NCI-H748 treated with DMSO at 0.1 percent for 48 hours (cell line): ENCODE measurements around the gene FAM9C.
"Not testable (repeated sequence)": the region's sequence is repeated elsewhere in the genome, so short reads cannot be mapped to it uniquely, and the experiment has no call there.

Source experiments
- DNase-seq: peaks from one replicate; lab custom pipeline; 2025; lab: John Stamatoyannopoulos, UW

Gene FAM9C

DNA sequence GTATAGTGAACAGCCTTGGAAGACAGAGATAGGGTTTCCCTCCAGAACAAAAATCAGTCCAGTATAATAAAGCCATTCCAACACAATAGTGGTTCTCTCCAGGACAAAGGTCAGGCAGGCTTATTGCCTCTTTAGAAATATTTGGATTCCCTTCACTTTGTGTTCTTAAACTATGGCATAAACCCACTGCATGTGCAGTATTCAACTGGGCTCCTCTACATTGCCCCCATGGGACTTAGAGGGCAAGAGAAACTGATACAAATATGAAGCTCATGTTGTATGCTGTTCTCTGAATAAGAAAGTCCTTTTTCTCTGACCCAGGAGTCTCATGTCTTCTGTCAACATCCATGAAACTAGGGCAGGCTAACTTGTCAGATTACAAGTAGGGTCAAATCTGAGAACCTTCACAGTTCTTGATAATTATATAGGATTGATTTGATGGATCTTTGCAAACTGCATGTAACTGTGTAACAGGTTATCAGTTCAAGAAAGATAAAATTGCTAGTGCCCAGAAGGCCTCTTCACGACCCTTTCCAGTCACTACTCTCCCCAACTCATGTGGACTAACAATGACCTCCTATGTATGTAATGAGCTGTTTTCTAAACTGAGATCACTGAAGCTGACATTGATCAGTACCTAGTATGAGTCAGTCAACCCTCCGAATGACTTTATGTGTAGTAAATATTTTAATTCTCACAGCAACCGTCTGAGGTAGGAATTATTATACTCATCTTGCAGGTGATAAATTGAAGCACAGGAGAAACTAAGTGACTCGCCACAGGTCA is 31.9 kb upstream of the FAM9C start:
- no peak for DNase-seq

DNA sequence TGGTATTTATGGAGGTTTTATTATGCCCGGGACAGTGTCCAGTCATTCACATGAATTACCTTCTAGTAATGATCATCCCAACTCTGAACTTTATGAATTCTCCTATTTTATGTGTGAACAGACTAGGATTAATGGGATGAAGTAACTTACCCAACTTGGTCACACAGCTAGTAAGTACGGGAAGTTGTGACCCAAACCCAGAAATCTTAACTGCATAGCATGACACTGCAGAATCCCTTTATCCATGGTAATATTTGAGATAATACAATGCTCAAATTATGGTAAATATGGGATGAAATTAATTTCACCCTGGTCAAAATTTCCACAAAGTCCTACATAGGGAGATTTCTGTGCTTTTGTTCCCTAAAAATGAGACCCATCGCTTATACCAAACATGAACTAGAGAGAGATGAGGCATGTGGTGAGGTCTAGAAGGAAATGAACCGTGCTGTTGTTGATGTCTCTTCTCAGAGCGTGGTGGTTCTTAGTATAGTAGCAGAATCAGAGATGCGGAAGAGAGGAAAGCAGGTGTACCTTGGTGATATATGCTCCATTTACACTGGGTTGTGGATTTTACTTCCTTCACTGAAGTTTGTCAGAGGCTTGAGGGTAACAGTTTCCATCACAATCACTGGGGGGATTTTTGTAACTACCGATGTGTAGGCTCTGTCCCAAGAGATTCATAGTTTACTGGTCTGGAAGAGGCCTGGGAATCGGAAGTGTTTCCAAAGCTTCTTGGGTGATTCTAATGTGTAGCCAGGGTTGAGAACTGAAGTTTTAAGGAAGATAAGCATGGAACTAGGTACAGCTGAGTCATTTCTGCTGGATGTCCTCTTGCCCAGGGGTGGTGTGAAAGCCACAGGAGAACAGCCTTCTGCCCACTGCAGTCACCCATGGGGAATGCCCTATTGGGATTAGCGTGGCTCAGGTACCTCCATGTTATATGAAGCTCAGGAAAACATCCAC is 30.2 kb upstream of the FAM9C start:
- DNase-seq = no peak

DNA sequence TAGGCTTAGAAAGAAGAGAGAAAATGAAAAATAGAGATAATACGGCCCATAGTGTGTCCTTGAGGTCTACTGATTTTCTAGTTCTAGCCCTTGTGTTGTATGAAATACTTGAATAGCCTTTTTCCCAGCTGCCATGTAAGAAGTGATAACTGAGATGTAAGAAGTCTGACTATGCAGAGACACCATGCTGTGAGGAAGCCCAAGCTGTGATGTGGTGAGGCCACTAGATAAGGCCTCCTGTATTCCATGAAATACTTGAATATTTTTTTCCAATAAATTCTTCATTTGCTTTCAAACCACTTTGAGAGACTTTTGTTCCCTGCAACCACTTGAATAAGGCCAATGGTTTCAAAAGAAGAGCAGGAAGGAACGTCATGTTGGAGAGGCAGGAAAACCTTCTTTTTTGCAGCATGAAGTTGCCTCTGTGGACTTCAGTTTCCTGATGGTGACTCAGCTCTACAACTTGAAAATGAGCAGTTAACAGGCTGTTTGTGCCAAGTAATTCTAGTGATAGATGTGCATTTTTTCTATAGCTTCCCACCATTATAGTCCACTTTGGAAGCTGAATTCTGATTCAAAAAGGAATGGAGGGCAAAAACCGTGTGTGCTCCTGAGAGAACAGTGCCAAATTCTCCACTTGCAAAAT is 25.5 kb upstream of the FAM9C start:
- DNase-seq = no peak

DNA sequence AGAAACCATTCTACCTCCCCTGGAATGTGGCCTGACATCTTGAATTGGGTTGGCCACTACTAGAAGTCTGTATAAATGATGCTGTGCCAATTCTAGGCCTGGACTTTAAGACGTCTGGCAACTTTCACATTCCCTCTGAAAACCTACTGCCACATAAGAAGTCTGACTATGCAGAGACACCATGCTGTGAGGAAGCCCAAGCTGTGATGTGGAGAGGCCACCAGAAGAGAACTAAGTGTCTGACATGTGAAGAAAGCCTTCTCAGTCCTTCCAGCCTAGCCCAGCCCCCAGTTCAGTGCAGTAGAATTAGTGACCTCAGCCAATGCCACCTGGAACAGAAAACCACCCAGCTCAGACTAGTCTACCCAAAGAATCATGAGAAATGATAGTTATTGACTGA is 24.2 kb upstream of the FAM9C start:
- DNase-seq = no peak

DNA sequence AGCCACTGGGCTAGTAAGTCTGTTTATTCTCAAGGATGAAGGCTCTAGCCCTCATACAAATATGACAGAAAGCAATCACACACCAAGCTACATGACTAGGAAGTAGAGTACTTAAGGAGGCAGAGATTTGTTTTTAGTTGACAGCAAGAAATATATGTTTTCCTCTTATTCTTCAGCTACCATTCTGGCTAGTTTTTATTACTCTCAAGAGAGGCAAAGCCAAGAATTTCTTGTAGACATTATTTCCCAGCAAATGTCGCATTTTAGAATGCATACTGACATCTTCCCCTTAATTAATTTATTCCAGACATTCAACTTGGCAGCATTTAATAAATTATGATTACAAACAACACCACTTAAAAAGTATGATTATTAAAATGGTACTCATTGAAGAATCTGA is 23.4 kb upstream of the FAM9C start:
- no peak for DNase-seq

DNA sequence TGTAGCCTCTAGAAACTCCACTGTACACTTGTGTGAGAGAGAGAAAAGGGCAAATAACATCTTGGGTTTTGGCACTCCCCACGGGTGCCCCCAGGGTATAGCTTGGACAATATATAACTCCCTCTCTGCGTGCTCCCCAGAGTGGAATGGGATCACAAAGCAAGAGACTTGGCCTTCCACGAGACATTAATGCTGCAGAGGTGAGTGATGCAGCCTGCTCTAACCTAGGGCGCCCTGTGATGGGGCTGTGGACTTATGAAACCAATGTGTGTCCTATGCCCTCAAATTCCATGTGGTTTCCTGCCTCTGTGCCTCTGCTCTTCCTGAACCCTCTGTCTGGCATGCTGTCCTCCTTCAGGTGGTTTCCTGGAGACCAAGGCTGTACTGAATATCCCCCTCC is 22.0 kb upstream of the FAM9C start:
- DNase-seq = no peak

DNA sequence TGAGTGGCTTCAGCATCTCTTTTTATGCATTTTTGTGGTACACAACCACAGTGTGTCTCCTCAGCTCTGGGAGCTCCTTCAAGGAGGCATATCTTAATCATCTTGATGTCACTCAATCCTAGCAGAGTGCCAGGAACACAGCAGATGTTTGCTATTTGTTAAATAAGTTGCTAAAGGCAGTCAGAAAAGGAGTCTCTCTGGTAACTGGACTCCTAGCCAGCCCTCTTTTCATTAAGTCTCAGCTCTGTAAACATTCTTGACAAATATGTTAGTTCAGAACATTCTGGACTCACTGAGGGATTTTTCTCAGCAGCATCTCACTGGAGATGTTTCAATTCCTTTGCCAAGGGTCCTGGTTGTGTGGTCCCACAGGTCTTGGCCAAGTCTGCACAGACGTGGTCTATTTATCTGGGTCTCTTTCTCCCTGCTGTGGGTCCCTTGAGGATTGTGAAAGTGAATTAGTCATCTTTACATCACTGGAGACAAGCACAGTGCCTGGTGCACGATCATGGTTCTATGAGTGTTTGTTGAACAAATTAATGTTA is 20.3 kb upstream of the FAM9C start:
- DNase-seq = no peak

DNA sequence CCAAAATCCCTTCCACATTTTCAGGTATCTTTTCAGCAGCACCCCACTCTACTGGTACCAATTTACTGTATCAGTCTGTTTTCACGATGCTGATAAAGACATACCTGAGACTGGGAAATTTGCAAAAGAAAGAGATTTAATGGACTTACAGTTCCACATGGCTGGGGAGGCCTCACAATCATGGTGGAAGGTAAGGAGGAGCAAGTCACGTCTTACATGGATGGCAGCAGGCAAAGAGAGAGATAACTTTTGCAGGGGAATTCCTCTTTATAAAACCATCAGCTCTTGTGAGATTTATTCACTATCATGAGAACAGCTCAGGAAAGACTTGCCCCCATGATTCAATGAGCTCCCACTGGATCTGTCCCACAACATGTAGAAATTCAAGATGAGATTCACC is 18.7 kb upstream of the FAM9C start:
- DNase-seq = not testable (repeated sequence)

DNA sequence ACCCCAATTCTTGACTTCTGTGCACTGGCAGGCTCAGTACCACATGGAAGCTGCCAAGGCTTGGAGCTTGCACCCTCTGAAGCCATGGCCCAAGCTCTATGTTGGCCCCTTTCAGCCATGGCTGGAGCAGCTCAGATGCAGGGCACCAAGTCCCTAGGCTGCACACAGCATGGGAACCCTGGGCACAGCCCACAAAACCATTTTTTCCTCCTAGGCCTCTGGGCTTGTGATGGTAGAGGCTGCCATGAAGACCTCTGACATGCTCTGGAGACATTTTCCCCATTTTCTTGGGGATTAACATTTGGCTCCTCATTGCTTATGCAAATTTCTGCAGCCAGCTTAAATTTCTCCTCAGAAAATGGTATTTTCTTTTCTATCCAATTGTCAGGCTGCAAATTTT is 17.9 kb upstream of the FAM9C start:
- DNase-seq = not testable (repeated sequence)

DNA sequence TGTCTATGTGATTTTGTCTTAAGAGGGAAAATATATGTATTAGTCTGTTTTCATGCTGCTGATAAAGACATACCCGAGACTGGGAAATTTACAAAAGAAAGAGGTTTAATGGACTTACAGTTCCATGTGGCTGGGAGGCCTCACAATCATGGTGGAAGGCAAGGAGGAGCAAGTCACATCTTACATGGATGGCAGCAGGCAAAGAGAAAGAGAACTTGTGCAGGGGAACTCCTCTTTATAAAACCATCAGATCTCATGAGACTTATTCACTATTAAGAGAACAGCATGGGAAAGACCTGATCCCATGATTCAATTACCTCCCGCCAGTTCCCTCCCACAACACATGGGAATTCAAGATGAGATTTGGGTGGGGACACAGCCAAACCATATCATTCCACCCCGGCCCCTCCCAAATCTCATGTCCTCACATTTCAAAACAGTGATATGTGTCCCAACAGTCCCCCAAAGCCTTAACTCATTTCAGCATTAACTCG is 16.8 kb upstream of the FAM9C start:
- DNase-seq = not testable (repeated sequence)

DNA sequence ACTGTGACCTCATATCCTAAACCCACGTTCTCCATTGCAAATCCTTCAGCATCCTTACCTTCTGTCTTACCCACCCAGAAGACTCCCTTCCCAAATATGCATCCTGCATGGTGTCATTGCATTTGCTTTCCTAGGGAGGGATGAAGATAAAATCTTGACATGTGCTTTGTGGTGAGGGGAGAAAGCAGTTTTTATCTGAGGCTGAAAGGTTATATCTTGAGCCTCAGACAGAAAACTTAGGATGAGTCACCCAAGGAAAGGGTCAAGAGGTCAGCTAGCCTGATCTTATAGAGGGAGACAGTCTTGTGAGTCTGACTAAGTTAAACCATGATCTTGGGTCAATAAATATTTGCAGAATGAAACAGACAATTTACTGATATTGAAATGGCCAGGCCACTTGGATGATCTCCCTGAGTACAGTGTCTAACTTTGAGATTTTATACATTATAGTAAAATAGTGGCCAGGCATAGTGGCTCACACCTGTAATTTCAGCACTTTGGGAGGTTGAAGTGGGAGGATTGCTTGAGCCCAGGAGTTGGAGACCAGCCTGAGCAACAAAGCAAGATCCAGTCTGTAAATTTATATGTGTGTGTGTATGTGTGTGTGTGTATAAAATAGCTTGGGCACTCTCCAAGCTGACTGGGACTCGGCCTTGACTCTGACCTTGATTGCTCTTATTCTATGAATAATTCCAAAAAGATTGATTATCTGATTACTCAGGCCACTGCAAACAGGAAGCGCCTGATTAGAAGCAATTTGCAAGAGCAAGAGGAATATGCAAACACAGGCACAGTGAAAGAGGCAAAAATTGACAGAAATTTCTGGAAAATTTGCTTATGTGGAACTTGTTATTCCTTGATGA is 15.4 kb upstream of the FAM9C start:
- DNase-seq = no peak

DNA sequence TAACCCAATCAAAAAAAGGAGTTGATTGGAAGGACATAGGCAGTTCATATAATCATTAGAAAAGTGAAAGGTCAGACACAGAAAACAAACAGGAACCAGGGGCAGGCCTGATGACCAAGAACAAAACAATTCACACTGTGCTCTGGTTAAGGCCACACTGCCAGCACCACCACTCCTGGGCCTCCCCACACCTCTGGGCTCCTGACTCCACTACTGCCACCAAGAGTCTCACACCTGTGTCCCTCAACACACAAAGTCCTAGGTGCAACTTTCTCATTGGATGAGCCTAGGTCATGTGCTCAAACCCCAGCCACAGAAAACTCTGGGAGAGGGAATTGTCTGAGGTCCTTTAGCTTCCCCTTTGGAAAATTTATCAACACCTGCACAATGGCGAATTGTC is 11.1 kb upstream of the FAM9C start:
- no peak for DNase-seq

DNA sequence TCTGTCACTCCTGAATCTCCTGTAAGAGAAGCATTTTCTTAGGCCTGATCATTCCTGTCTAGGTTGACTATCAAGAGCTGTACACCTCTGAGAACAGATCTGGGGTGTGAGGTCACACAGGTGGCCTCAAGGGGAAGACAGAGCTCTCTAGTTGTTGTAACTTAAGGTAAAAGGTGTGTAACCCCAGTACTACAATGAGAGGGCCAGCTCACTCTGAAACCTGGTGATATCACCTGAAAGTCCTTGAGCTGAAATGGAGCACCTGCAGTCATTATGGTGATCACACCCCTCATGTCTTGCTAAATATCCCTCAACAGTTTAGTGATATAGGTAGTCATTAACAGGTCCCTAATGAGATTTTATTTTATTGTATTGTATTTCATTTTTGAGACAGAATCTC is 8.8 kb upstream of the FAM9C start:
- DNase-seq = no peak

DNA sequence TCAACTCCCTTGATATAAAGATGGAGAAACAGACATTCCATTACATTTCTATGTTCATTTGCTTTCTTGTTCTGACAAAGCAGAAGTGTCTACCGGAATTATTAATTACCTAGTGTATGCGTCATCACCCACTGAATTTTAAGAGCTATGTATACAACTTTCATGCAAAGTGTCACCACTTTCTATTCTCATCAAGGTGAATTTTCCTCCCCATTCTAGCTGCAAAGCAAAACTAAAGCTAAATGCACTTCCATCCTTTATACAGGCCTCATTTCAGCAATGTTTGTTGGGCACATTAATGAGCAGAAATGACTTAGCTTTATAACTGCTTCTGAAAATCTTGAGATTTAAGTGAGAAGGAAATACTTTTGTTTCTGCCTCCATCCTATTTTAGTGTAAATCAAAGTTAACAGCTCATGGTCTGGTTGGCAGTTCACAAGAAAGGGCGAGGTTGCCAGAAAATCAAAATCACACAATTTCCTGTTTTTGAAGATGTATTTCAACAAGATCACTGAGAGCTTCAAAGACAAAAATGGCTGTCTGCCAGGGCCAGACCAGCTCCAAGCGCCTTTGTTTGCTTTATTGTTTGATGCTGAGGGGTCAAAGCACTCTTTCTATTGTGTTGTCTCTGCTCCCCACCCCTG is 7.2 kb upstream of the FAM9C start:
- DNase-seq = no peak

DNA sequence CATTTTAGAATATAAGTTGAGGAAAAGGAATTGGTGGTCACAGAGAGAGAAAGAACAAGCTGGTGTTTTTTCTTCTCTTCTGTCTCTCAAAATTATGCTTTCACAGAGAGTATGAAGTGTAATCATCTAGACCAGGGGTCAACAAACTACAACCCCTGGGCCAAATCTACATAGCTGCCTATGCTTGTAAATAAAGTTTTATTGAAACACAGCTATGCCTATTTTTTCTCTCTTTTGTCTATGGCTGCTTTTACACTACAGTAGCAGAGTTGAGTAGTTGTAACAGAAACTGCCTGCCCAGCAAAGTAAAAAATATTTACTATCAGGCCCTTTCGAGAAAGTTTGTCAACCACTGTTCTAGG is 6.7 kb upstream of the FAM9C start:
- DNase-seq = no peak

DNA sequence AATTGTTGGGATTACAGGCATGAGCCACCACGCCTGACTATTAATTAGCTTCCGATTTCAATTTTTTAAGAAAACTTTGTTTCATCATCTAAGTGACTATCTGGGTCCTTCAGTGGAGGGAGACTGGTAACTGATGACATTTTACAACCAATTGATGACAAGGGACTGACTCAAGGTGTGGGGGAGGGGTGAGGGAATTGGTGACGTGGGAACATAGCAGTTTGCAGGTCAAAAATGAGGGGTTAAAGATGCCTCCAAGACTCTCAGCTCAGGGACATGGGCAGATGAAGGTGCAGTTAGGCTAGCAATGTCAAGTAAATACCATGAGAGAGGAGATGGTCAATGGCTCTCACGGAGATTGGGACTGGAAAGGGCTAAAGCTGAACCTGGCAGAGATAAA is 5.7 kb upstream of the FAM9C start:
- DNase-seq = no peak

DNA sequence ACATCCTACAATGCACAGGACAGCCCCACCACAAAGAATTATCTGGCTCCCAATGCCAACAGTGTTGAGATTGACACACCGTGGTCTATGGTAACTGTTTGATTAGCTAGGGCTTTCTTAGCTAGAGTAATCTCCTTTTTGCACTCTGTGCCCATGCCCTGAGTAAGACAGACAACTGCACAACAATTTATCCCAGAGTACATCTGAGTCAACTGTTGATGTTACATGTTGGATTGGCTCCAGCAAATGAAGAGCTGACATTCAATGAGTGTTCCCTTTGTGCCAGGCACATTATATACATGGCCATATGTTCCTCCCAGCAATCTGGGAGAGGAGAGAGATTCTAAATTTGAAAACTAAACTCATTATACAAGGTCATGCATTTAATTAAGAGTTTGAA is 3.9 kb upstream of the FAM9C start:
- DNase-seq = no peak

DNA sequence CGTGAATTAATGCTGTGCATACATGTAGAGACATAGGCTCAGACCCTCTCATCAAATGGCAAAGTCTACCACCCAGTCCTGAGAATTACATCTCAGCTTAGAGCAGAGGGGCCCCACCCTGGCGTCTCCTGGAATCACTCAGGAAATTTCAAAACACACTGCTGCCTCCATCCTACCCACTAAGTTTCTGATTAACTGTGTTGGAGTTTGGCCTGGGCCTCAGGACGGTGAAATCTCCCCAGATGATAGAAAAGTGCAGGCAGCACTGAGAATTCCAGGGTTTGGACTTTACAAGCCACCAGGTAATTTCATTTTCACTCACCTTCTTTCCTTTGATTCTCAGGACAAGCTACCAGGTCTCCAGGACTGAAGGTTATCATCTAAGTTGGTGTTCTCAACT is 3.3 kb upstream of the FAM9C start:
- no peak for DNase-seq

DNA sequence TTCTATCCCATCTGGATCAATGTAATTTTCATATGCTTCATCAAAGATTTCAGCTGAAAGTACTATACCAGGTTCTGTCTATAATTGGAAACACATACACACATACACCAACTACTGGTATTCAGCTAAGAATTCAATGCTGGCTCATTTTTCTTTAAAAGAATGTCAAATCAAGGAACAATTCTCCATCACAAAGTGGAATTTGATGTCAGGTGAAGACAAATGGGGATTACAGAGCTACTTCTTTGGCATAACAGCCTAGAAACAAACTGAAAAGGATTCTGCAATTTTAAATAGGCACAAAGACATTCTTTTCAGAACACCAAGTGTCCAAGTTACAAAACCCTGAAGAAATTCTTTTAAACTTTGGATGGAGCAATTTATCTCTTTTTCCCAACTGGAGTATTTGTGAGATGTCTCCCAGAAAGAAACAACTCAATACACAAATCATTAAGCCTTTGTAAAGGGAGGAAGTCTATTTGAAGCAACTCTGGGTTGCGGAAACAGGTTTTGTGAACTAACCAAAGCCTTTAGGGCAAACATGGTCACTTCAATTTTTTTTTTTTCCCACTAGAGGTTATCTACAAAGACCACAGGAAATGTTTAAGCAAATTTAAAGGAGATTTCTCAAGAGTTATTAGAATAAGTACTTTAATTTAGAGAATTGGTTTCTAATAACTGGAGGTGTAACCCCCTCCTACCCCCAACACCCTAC is 1.9 kb upstream of the FAM9C start:
- DNase-seq = no peak

DNA sequence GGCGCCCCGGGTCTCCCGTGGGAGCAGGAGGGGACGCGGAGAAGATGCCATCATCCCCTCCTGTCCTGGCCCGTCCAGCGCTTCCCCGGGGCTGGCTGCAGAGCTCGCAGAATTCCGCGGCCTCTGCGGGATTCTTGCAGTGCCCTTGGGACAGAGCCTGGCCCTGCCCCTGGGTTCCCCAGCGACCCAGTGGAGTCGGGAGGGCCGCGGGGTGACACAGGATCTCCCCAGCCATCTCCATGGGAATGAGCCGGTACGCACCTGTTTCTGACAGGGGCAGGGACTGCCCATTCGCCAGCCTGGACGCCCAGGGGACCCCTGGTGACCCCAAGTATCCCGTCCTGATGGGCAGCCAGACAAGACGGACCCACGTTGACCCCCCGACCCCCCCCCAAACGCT is 482 bp downstream of the FAM9C start:
- DNase-seq = no peak
